Fibroblast of lung (primary cell): ENCODE measurements around the gene RAET1G.

Experiments
- EZH2 ChIP-seq: IDR thresholded peaks from 2 replicates; pipeline ENCODE4 v1.5.1; 2012; ENCODE audit warnings: low read length, control low read depth, mild to moderate bottlenecking; ENCODE audit errors: missing control alignments
- TF ChIP-seq, protein P1 (sequence below), 2 donors: IDR thresholded peaks in 1 of 2; conservative IDR thresholded peaks in 1 of 2; 1 replicate in 1 of 2; 2 replicates in 1 of 2; pipeline ENCODE4 v1.5.1; 2011 to 2012; ENCODE audit warnings: low read length in 2 of 2, control low read depth in 1 of 2, inconsistent platforms in 1 of 2, low read depth in 1 of 2, mild to moderate bottlenecking in 1 of 2

DNA sequence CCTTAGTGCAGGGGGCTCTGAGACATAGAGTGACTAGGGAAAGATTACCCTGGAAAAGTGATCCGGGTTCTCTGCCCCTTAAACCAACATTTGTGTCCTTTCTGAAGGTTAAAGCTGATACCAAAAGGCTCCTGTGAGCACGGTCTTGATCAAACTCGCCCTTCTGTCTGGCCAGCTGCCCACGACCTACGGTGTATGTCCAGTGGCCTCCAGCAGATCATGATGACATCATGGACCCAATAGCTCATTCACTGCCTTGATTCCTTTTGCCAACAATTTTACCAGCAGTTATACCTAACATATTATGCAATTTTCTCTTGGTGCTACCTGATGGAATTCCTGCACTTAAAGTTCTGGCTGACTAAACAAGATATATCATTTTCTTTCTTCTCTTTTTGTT, 25.7 kb upstream of the RAET1G start:
- TF ChIP-seq, protein P1, sequence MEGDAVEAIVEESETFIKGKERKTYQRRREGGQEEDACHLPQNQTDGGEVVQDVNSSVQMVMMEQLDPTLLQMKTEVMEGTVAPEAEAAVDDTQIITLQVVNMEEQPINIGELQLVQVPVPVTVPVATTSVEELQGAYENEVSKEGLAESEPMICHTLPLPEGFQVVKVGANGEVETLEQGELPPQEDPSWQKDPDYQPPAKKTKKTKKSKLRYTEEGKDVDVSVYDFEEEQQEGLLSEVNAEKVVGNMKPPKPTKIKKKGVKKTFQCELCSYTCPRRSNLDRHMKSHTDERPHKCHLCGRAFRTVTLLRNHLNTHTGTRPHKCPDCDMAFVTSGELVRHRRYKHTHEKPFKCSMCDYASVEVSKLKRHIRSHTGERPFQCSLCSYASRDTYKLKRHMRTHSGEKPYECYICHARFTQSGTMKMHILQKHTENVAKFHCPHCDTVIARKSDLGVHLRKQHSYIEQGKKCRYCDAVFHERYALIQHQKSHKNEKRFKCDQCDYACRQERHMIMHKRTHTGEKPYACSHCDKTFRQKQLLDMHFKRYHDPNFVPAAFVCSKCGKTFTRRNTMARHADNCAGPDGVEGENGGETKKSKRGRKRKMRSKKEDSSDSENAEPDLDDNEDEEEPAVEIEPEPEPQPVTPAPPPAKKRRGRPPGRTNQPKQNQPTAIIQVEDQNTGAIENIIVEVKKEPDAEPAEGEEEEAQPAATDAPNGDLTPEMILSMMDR (conservative IDR thresholded peaks at IDR 0.05 in 1 of 2, IDR thresholded peaks at IDR 0.05 in 1 of 2; ENCODE audit: low read depth in 1 of 2, low read length in 2 of 2) = no peak
- TF ChIP-seq EZH2 = no peak
